ENCODE results near the gene CEBPG. TPM values are rescaled to one million over a fixed set of nuclear protein-coding genes. Genes with fewer than 3 reads are reported as not detected.

CEBPG gene
- total RNA-seq, 1 experiment from 2014 or later, result 41.5 TPM

GRCh38 chr19:33377586-33378475 is 4.3 kb downstream of the CEBPG start:
- BruUV-seq (replicated peaks), result no TSS peak
- ChIA-PET POLR2A (interaction anchor here (1.1 kb wide), 1 partner anchor 14 kb away, joined by 3 read pairs; no protein-coding TSS in a partner anchor), CTCF (interaction anchor here (0.5 to 0.8 kb wide), 2 partner anchors 141 to 1260 kb away, joined by 4 to 6 read pairs; no protein-coding TSS in a partner anchor)
- in situ Hi-C loops (cut with HindIII; ENCODE audit: low pct_unique_long_range_greater_than_20kb, low sequenced_read_pairs), result no loop called here
- intact Hi-C loops (cut with micrococcal nuclease; ENCODE audit: unreplicated experiment), result no loop called here
- Histone ChIP-seq H3K27me3 (ENCODE audit: control insufficient read depth, insufficient read depth, low read length) (no peaks in the 10 kb centered on the region), H3K4me1 (ENCODE audit: control insufficient read depth, insufficient read depth, low read length) (peaks cover 38% of the 10 kb centered on the region), H3K36me3 (ENCODE audit: control insufficient read depth, insufficient read depth, low read length) (peaks cover 5% of the 10 kb centered on the region; the same call in 1 of the 2 replicates), H3K27ac (ENCODE audit: low read length) (no peak overlapping the region), H3K4me3 (ENCODE audit: low read depth in 2 of 2, low read length in 2 of 2) (no peak overlapping the region), H3K9me3 (ENCODE audit: control insufficient read depth, insufficient read depth, low read depth, low read length) (no peaks in the 10 kb centered on the region)
- TF ChIP-seq TCF7L2 (IDR thresholded peaks at IDR 0.05; ENCODE audit: low read depth, low read length) (no peak), REST (IDR thresholded peaks at IDR 0.05; ENCODE audit: insufficient read depth in 1 of 2, low read depth in 2 of 2, low read length in 1 of 2) (no peak), CTCF (IDR thresholded peaks at IDR 0.05) (no peak), SIN3A (IDR thresholded peaks at IDR 0.05; ENCODE audit: borderline replicate concordance, insufficient read depth, low read depth, low read length) (no peak), POLR2AphosphoS5 (IDR thresholded peaks at IDR 0.05; ENCODE audit: low read depth, low read length) (no peak)
- DNase-seq (ENCODE audit: low read depth, low spot score), result no peak
- ATAC-seq, result no peak

GRCh38 chr19:33379151-33379829 is 5.8 kb downstream of the CEBPG start:
- no peak for ATAC-seq

More at GRCh38 chr19:33379151-33379829, 5.8 kb downstream of the CEBPG start:
- Histone ChIP-seq H3K36me3 (ENCODE audit: control insufficient read depth, insufficient read depth, low read length) (peaks cover 5% of the 10 kb centered on the region; the same call in 1 of the 2 replicates), H3K4me3 (ENCODE audit: low read depth in 2 of 2, low read length in 2 of 2) (no peak overlapping the region), H3K9me3 (ENCODE audit: control insufficient read depth, insufficient read depth, low read depth, low read length) (no peaks in the 10 kb centered on the region), H3K27me3 (ENCODE audit: control insufficient read depth, insufficient read depth, low read length) (no peaks in the 10 kb centered on the region), H3K27ac (ENCODE audit: low read length) (no peak overlapping the region), H3K4me1 (ENCODE audit: control insufficient read depth, insufficient read depth, low read length) (peaks cover 37% of the 10 kb centered on the region)
- ChIA-PET CTCF (interaction anchor here (0.5 kb wide), 1 partner anchor 75 kb away, joined by 3 read pairs; no protein-coding TSS in a partner anchor), POLR2A (no interaction called here)
- intact Hi-C loops (cut with micrococcal nuclease; ENCODE audit: unreplicated experiment), result no loop called here
- in situ Hi-C loops (cut with HindIII; ENCODE audit: low pct_unique_long_range_greater_than_20kb, low sequenced_read_pairs), result no loop called here
- BruUV-seq (replicated peaks), result TSS peak; percentile 0
- no peak for TF ChIP-seq REST (IDR thresholded peaks at IDR 0.05; ENCODE audit: insufficient read depth in 1 of 2, low read depth in 2 of 2, low read length in 1 of 2)
- TF ChIP-seq TCF7L2 (IDR thresholded peaks at IDR 0.05; ENCODE audit: low read depth, low read length), result no peak
- no peak; the same call in 1 of the 2 replicates for TF ChIP-seq CTCF (IDR thresholded peaks at IDR 0.05)
- TF ChIP-seq SIN3A (IDR thresholded peaks at IDR 0.05; ENCODE audit: borderline replicate concordance, insufficient read depth, low read depth, low read length), result no peak
- DNase-seq (ENCODE audit: low read depth, low spot score), result no peak

Measured in Panc1 (cell line).